ENCODE measurements around the gene UQCC3.

The UQCC3 gene

DNA sequence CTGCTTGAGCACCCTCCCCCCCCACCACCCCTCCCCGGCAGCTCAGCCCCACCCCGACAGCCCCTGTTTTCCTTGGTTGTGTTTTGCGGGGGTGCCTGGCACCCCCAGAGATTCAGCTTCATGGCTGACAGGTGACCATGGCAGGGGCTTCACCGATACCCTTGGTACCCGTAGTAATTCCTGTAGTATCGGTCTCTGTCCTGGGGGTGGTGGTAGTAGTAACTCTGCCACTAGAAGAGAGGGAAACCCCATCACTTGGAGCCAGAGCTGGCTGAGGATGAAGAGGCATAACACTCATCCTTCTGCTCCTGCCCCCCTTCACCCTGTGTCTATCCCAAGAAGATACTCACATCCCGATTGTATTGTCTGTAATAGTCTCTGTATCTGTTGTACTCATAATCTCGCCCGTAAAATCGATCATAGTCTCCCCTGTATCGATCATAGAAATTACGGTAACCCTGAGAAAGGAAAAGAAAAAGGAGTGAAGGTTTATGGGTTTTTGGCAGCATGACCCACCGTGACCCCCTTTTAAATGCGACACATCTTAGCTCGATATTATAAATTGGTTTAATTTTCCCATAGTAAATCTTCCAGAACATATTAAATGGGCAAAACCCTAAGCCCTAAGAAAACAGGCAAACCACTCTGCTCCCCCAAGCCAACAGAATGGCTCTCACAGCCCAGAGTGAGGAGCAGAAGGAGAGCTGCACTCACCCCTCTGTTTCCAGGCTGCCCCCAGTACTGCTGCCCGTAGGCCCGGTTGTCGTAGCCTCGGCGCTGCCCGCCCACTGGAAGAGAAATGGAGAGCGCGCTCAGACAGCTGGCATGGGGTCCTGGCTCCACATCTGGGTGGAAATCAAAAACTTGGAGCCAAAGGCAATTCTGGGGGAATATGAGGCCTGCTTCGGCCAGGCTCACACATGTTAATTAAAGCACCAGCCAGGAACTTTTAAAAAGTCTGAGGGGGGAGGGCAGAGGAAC lies 44.0 kb downstream of the UQCC3 start:
- H3K4me1 Mint-ChIP-seq (ENCODE audit: low read depth) = peaks cover 50% of the 10 kb centered on the region
- peaks cover 83% of the 10 kb centered on the region for H3K36me3 Mint-ChIP-seq (ENCODE audit: low read depth)
- no peaks in the 10 kb centered on the region for H3K9me3 Mint-ChIP-seq
- H3K27ac Mint-ChIP-seq = peak overlapping the region; percentile 63
- peak overlapping the region; percentile 17 for H3K4me3 Mint-ChIP-seq
- no peak for DNase-seq (ENCODE audit: low spot score)
- no peaks in the 10 kb centered on the region for H3K27me3 Mint-ChIP-seq (ENCODE audit: low read depth)

DNA sequence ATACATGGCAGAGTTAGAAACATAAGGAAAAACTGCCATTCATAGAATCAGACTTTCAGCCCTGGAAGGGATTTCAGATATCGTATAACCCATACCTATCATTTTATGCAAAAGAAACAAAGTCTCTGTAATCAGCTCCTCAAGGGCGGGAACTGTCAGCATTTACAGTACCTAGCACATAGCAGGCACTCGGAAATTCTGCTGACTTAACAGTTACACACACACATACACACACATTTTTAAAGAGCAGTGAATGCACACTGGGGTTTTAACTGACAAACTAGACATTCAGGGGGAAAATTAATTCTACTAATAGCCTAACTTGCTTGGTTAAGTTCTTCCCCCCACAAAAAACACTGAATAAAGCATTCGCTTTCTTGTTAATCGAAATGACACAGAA lies 44.7 kb downstream of the UQCC3 start:
- Mint-ChIP-seq H3K27me3 (ENCODE audit: low read depth) (no peaks in the 10 kb centered on the region), H3K27ac (peak overlapping the region; percentile 17), H3K4me1 (ENCODE audit: low read depth) (peaks cover 50% of the 10 kb centered on the region), H3K4me3 (no peak overlapping the region), H3K36me3 (ENCODE audit: low read depth) (peaks cover 83% of the 10 kb centered on the region), H3K9me3 (no peaks in the 10 kb centered on the region)
- DNase-seq (ENCODE audit: low spot score) = no peak

DNA sequence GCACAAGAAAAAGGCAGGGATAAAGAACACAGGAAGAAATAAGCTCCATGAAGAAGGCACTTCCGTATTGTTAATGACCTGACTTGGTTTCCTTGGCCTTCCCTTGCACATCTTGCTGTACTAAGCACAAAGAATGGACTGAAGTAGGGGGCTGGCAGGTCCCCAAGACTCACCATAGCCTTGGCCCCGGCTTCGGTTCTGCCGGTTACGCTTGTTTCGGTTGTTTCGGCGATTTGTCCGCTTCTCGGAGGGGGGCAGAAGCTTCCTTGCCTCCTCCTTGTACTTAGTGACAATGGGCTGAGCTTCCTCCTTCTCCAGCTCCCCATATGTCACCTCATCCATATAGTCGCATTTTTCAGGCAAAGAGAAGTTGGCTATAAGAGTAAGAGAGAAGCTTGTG lies 45.3 kb downstream of the UQCC3 start:
- Mint-ChIP-seq H3K4me3 (no peak overlapping the region), H3K9me3 (no peaks in the 10 kb centered on the region), H3K36me3 (ENCODE audit: low read depth) (peaks cover 86% of the 10 kb centered on the region), H3K4me1 (ENCODE audit: low read depth) (peaks cover 56% of the 10 kb centered on the region), H3K27ac (no peak overlapping the region), H3K27me3 (ENCODE audit: low read depth) (no peaks in the 10 kb centered on the region)
- DNase-seq (ENCODE audit: low spot score) = no peak

DNA sequence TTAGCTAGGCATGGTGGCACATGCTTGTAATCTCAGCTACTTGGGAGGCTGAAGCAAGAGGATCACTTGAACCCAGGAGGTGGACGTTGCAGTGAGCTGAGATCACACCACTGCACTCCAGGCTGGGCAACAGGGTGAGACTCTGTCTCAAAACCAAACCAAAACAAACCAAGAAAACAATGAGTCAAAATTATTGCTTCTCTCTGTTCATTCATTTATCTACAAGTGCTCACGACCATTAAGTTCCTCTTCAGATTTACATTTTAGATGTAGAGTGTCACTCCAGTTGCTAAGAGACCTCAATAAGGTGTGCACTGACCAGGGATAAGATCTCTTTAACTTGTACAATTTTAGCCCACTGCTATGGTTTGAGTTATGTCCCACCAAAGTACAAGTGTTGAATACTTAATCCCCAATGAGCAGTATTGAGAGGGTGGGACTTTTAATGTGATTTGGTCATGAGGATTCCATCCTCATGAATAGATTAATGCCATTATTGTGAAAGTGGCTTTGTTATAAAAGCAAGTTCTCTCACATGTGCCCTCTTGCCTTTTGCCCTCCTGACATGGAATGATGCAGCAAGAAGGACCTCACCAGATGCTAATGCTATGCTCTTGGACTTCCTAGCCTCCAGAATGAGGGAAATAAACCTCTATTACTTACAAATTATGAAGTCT lies 48.0 kb downstream of the UQCC3 start:
- no peak overlapping the region for H3K4me3 Mint-ChIP-seq
- peaks cover 89% of the 10 kb centered on the region for H3K36me3 Mint-ChIP-seq (ENCODE audit: low read depth)
- H3K4me1 Mint-ChIP-seq (ENCODE audit: low read depth) = peaks cover 54% of the 10 kb centered on the region
- no peaks in the 10 kb centered on the region for H3K27me3 Mint-ChIP-seq (ENCODE audit: low read depth)
- no peaks in the 10 kb centered on the region for H3K9me3 Mint-ChIP-seq
- no peak overlapping the region for H3K27ac Mint-ChIP-seq
- no peak for DNase-seq (ENCODE audit: low spot score)

DNA sequence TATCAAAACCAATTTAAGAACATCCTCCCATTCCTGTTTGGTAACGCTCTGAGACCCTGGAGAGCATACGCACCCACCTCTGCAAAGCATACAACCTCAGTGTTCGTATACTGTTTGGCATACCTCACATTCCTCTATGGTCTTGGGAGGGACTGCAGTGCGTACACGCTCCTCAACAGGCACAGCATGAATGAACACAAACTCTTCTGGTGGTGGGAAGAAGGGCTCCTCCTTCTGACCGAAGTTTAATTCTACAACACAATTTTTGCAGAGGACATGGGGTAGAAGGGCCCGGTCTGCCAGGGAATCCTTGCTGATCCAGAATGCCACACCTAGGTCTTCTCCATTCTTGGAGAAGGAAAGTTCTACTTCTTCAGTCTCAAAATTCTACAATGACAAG lies 50.5 kb downstream of the UQCC3 start:
- Mint-ChIP-seq H3K4me3 (peak overlapping the region; percentile 7), H3K27me3 (ENCODE audit: low read depth) (no peaks in the 10 kb centered on the region), H3K36me3 (ENCODE audit: low read depth) (peaks cover 88% of the 10 kb centered on the region), H3K4me1 (ENCODE audit: low read depth) (peaks cover 48% of the 10 kb centered on the region), H3K9me3 (no peaks in the 10 kb centered on the region), H3K27ac (no peak overlapping the region)
- no peak for DNase-seq (ENCODE audit: low spot score)

Data from T-helper 2 cell treated with Interferon-gamma antibody and Interleukin-4, amounts not matched to agents 5 μg/mL and 100 μg/mL, for 36 hours (primary cell).